HepG2 (cell line): ENCODE data around the gene NPB. TPM values are rescaled to one million over a fixed set of nuclear protein-coding genes. Genes with fewer than 3 reads are reported as not detected.

Experiments
- ATAC-seq: fragments of 200-7000 bp; cut with Tn5 transposase; 3 replicates; pipeline ENCODE4 v1.9.1; 2020; ENCODE audit warnings: mild to moderate bottlenecking, moderate library complexity
- BruUV-seq: library from RNA; stranded (reverse); fragments of 400-500 nt; replicated peaks from 2 replicates; lab custom pipeline; 2021; lab: Mats Ljungman, UMichigan
- CTCF ChIA-PET: fragments of 300-600 bp; formaldehyde crosslinking; extraction: SDS; loops from one replicate; lab custom pipeline; 2021; ENCODE audit warnings: low total read pairs, inconsistent platforms, low intra/inter-chr PET ratio; lab: Yijun Ruan, JAX
- POLR2A ChIA-PET: fragments of 350-600 bp; sonication (Branson Sonifier 250); formaldehyde crosslinking; loops from one replicate; lab custom pipeline; 2020; ENCODE audit warnings: antibody characterized with exemption, inconsistent platforms; lab: Yijun Ruan, JAX
- DNase-seq: peaks from one replicate; pipeline ENCODE4 v3.0.0-alpha.2; 2015; ENCODE audit warnings: low spot score
- FAIRE-seq: peaks from 3 replicates; lab custom pipeline; 2011; peaks lifted over from hg19 to GRCh38; lab: Jason Lieb, UNC
- H2AFZ ChIP-seq: one replicate; pipeline ENCODE4 v1.6.1; 2011; ENCODE audit warnings: low read length, inconsistent platforms
- H3K27ac ChIP-seq: fragments of 300-600 bp; 3 replicates; pipeline ENCODE4 v1.8.0; 2011; ENCODE audit warnings: mixed run types, mild to moderate bottlenecking, mixed read lengths, low read length, inconsistent platforms; ENCODE audit not compliant: insufficient read depth; ENCODE audit errors: extremely low read length
- H3K27me3 ChIP-seq, 2 experiments: fragments of 200-600 bp in 1 of 2; 2 replicates in 1 of 2; 3 replicates in 1 of 2; pipeline versions ENCODE4 v1.6.0 to v1.8.0; 2011; ENCODE audit warnings: low read length in 2 of 2, mild to moderate bottlenecking in 2 of 2, moderate library complexity in 2 of 2, inconsistent platforms in 1 of 2; ENCODE audit not compliant: insufficient read depth in 2 of 2, control insufficient read depth in 1 of 2
- H3K36me3 ChIP-seq, 2 experiments: fragments of 200-600 bp in 1 of 2; replicated peaks in 1 of 2; 2 replicates in 1 of 2; 3 replicates in 1 of 2; pipeline versions ENCODE4 v1.5.1 to v1.8.0; 2011; ENCODE audit warnings: low read length in 2 of 2, inconsistent platforms in 1 of 2; ENCODE audit not compliant: insufficient read depth in 2 of 2, control insufficient read depth in 1 of 2
- H3K4me1 ChIP-seq: 2 replicates; pipeline ENCODE4 v1.5.1; 2012; ENCODE audit warnings: low read length, inconsistent platforms; ENCODE audit not compliant: insufficient read depth
- H3K4me2 ChIP-seq: 2 replicates; pipeline ENCODE4 v1.6.0; 2011; ENCODE audit warnings: low read depth, low read length, inconsistent platforms
- H3K4me3 ChIP-seq, 3 experiments: fragments of 200-600 bp in 1 of 3; sonication (generic), shearing (Covaris generic) in 1 of 3; replicated peaks in 1 of 3; 2 replicates each; pipeline ENCODE4 v1.5.1; 2011 to 2016; ENCODE audit warnings: low read length in 3 of 3, inconsistent platforms in 2 of 3, low read depth in 2 of 3, mild to moderate bottlenecking in 2 of 3, control low read depth in 1 of 3, mixed read lengths in 1 of 3; ENCODE audit not compliant: insufficient read depth in 1 of 3
- H3K79me2 ChIP-seq: one replicate; pipeline ENCODE4 v1.6.1; 2011; ENCODE audit warnings: low read length, inconsistent platforms; ENCODE audit not compliant: insufficient read depth
- H3K9ac ChIP-seq: 2 replicates; pipeline ENCODE4 v1.6.0; 2011; ENCODE audit warnings: mild to moderate bottlenecking, low read depth, low read length, inconsistent platforms; ENCODE audit not compliant: insufficient read depth
- H3K9me3 ChIP-seq: 2 replicates; pipeline ENCODE4 v1.5.1; 2012; ENCODE audit warnings: mild to moderate bottlenecking, low read length
- H4K20me1 ChIP-seq: 2 replicates; pipeline ENCODE4 v1.6.0; 2011; ENCODE audit warnings: inconsistent platforms, mild to moderate bottlenecking, low read length, moderate library complexity; ENCODE audit not compliant: insufficient read depth
- AGO2 ChIP-seq: fragments of 200-400 bp; formaldehyde crosslinking; optimal IDR thresholded peaks from 2 replicates; pipeline ENCODE3; 2017; ENCODE audit warnings: mild to moderate bottlenecking, low read depth, low read length, moderate library complexity
- ARID5B ChIP-seq: IDR thresholded peaks from 2 replicates; pipeline ENCODE4 v1.4.0; 2020; ENCODE audit warnings: mild to moderate bottlenecking, missing genetic modification reagents
- CCDC6 ChIP-seq: sonication (generic); formaldehyde crosslinking; IDR thresholded peaks from 2 replicates; pipeline ENCODE4 v1.8.1; 2022; ENCODE audit warnings: mild to moderate bottlenecking, missing genetic modification reagents, moderate library complexity
- HMG20A ChIP-seq: IDR thresholded peaks from 2 replicates; pipeline ENCODE4 v1.6.1; 2016; ENCODE audit warnings: borderline replicate concordance
- IRF2 ChIP-seq: IDR thresholded peaks from 2 replicates; pipeline ENCODE4 v1.6.1; 2018; ENCODE audit warnings: missing genetic modification reagents, missing compliant biosample characterization
- JUNB ChIP-seq: sonication (generic); formaldehyde crosslinking; IDR thresholded peaks from 2 replicates; pipeline ENCODE4 v1.8.0; 2022; ENCODE audit warnings: missing genetic modification reagents, mild to moderate bottlenecking, borderline replicate concordance
- RBFOX2 ChIP-seq: fragments of 200-400 bp; formaldehyde crosslinking; IDR thresholded peaks from 2 replicates; pipeline ENCODE4 v1.6.1; 2017; ENCODE audit warnings: low read depth, mild to moderate bottlenecking, low read length
- RBM39 ChIP-seq: fragments of 200-400 bp; formaldehyde crosslinking; IDR thresholded peaks from one replicate; pipeline ENCODE4 v1.6.1; 2018; ENCODE audit warnings: antibody characterized with exemption, mild to moderate bottlenecking, low read depth, low read length; ENCODE audit not compliant: poor library complexity, severe bottlenecking
- SNRNP70 ChIP-seq: fragments of 200-400 bp; formaldehyde crosslinking; IDR thresholded peaks from 2 replicates; pipeline ENCODE4 v1.6.1; 2017; ENCODE audit warnings: mild to moderate bottlenecking, low read depth, low read length, moderate library complexity
- SP4 ChIP-seq: sonication (generic); formaldehyde crosslinking; IDR thresholded peaks from 2 replicates; pipeline ENCODE4 v1.8.1; 2023; ENCODE audit warnings: mild to moderate bottlenecking, missing genetic modification reagents
- SPEN ChIP-seq: sonication (generic); formaldehyde crosslinking; IDR thresholded peaks from 2 replicates; pipeline ENCODE4 v1.5.1; 2020; ENCODE audit warnings: low read depth, mild to moderate bottlenecking, missing genetic modification reagents
- STAT5B ChIP-seq: sonication (generic); formaldehyde crosslinking; IDR thresholded peaks from 2 replicates; pipeline ENCODE4 v1.4.0; 2020; ENCODE audit warnings: missing genetic modification reagents
- ZBTB38 ChIP-seq: sonication (generic); formaldehyde crosslinking; IDR thresholded peaks from 2 replicates; pipeline ENCODE4 v1.5.1; 2020; ENCODE audit warnings: mild to moderate bottlenecking, missing genetic modification reagents
- ZNF367 ChIP-seq: sonication (generic); formaldehyde crosslinking; IDR thresholded peaks from 2 replicates; pipeline ENCODE4 v1.4.0; 2020; ENCODE audit warnings: missing genetic modification reagents, borderline replicate concordance
- ZNF678 ChIP-seq: sonication (generic); formaldehyde crosslinking; IDR thresholded peaks from 2 replicates; pipeline ENCODE4 v1.4.0; 2020; ENCODE audit warnings: mild to moderate bottlenecking, missing genetic modification reagents
- ZNF773 ChIP-seq: sonication (generic); formaldehyde crosslinking; IDR thresholded peaks from 2 replicates; pipeline ENCODE4 v1.4.0; 2020; ENCODE audit warnings: missing genetic modification reagents, borderline replicate concordance
- ZNF839 ChIP-seq: sonication (generic); formaldehyde crosslinking; IDR thresholded peaks from 2 replicates; pipeline ENCODE4 v1.4.0; 2020; ENCODE audit warnings: missing genetic modification reagents, mild to moderate bottlenecking, borderline replicate concordance
- WGBS: methylation state at CpG from one replicate; pipeline ENCODE4 v1.1.6; 2017; ENCODE audit warnings: low lambda C conversion rate; 5-methylcytosine and 5-hydroxymethylcytosine counted together
- in situ Hi-C: cut with HindIII; loops from 2 replicates; pipeline ENCODE4 v1.10.0; 2017; ENCODE audit warnings: low pct_unique_long_range_greater_than_20kb; ENCODE audit not compliant: extremely low pct_ligation_motif_present
- intact Hi-C: fragments of 100-400 bp; cut with micrococcal nuclease; formaldehyde crosslinking; loops from one replicate; pipeline ENCODE4 v1.10.0; 2022; ENCODE audit not compliant: unreplicated experiment
- polyA plus RNA-seq, 8 experiments: library from polyadenylated mRNA; depleted of rRNA in 3 of 8; stranded (reverse) in 7 of 8; unstranded in 1 of 8; fragments of >200 nt; fragmentation: Illumina TruSeq in 4 of 8; extraction: Trizol in 4 of 8; gene quantifications; 2 replicates each; pipeline versions ENCODE4 v1.2.1 to v1.2.3, GENCODE V29; 2011 to 2016; ENCODE audit warnings: low read depth in 4 of 8, missing spikeins in 1 of 8, mixed read lengths in 1 of 8; ENCODE audit not compliant: insufficient read depth in 1 of 8
- total RNA-seq, 5 experiments: library from RNA; depleted of rRNA; stranded (reverse); fragments of >200 nt; fragmentation: Illumina TruSeq; extraction: Trizol; gene quantifications; 2 replicates each; pipeline ENCODE4 v1.2.3, GENCODE V29; 2016; ENCODE audit warnings: low read depth in 1 of 5

The NPB gene
- total and polyA plus RNA-seq, 2 of the 13 experiments (the other 11 are each of a cell fraction or from before 2014, with no cell fraction given), result 0.11 to 0.93 TPM

- H3K36me3 ChIP-seq, result peaks cover 4 to 14% of the 10 kb centered on the region in 2 experiments; a peak in 4 of 5 replicates
- DNase-seq (no peak), ATAC-seq (no peak), FAIRE-seq (no peak)
- peak overlapping the region in 2 of 3 experiments; percentile 89 to 91; a peak in 3 of 6 replicates for H3K4me3 ChIP-seq
- H3K9ac ChIP-seq, result peak overlapping the region; percentile 79
- no peak overlapping the region for H2AFZ ChIP-seq
- in situ Hi-C loops, result no loop called here
- no peak overlapping the region for H3K27ac ChIP-seq
- H3K27me3 ChIP-seq, result no peaks in the 10 kb centered on the region
- intact Hi-C loops, result no loop called here
- BruUV-seq, result TSS peak; percentile 33
- WGBS, result 93% methylated on average over 30 of the region's 31 CpGs
- POLR2A ChIA-PET, result interaction anchor here (1.1 to 6.1 kb wide), 11 partner anchors 8 to 108 kb away, joined by 3 to 71 read pairs (median 30); partner anchors contain the start of genes CENPX, DCXR, LRRC45 and P4HB
- H3K9me3 ChIP-seq, result no peaks in the 10 kb centered on the region
- peak overlapping the region; percentile 94 for H3K4me2 ChIP-seq
- H3K4me1 ChIP-seq, result peaks cover 52% of the 10 kb centered on the region
- H3K79me2 ChIP-seq, result peaks cover 30% of the 10 kb centered on the region
- peaks cover 21% of the 10 kb centered on the region for H4K20me1 ChIP-seq
- CTCF ChIA-PET, result no interaction called here
- TF ChIP-seq SP4 (0 out of 2 replicates have a peak, but pooled peaks have one; percentile 42), CCDC6 (CRISPR knock-in tag) (0 out of 2 replicates have a peak, but pooled peaks have one; percentile 11), JUNB (no peak), ZNF839 (CRISPR knock-in tag) (no peak), STAT5B (no peak), ZNF367 (CRISPR knock-in tag) (no peak), IRF2 (no peak), ZNF773 (no peak), RBFOX2 (peak; percentile 24; the same call in 1 of the 2 replicates), AGO2 (peak; percentile 40), ARID5B (CRISPR knock-in tag) (no peak), HMG20A (CRISPR knock-in tag) (no peak), ZNF678 (CRISPR knock-in tag) (0 out of 2 replicates have a peak, but pooled peaks have one; percentile 4), ZBTB38 (0 out of 2 replicates have a peak, but pooled peaks have one; percentile 45), RBM39 (no peak), SPEN (CRISPR knock-in tag) (no peak), SNRNP70 (no peak)
Observed at GRCh38 chr17:81929253-81930141, 27.5 kb downstream of the NPB start.
